Lower leg skin (tissue), 4 donors: Measurements from ENCODE around the gene EGFLAM. TPM values are rescaled to one million over a fixed set of nuclear protein-coding genes. Genes with fewer than 3 reads are reported as not detected.

Experiments
- DNase-seq, 2 donors: peaks; one replicate each; pipeline ENCODE4 v3.0.0-alpha.2; 2019; ENCODE audit warnings: low spot score in 2 of 2
- H3K4me3 ChIP-seq: fragments of 200-600 bp; sonication (generic); 2 replicates; pipeline ENCODE4 v1.5.1; 2017; ENCODE audit warnings: mild to moderate bottlenecking, low read depth; ENCODE audit not compliant: poor library complexity, severe bottlenecking
- CTCF ChIP-seq, 3 donors: fragments of 450-650 bp; IDR thresholded peaks; one replicate each; pipeline ENCODE4 v1.5.1; 2016; ENCODE audit warnings: antibody characterized with exemption in 3 of 3, mild to moderate bottlenecking in 3 of 3, moderate library complexity in 2 of 3
- POLR2A ChIP-seq, 2 donors: fragments of 450-650 bp; IDR thresholded peaks; one replicate each; pipeline ENCODE4 v1.6.1; 2016 to 2017; ENCODE audit warnings: antibody characterized with exemption in 2 of 2, mild to moderate bottlenecking in 1 of 2, moderate library complexity in 1 of 2
- WGBS, 2 donors: methylation state at CpG; one replicate each; pipeline ENCODE4 v1.1.5; 2018; 5-methylcytosine and 5-hydroxymethylcytosine counted together
- intact Hi-C: fragments of 100-400 bp; cut with DNase I; formaldehyde crosslinking; loops from one replicate; pipeline ENCODE4 v1.15.0; 2023; ENCODE audit warnings: low total_unique reads
- total RNA-seq, 4 donors: library from RNA; depleted of rRNA; stranded (reverse); fragments of >200 nt; gene quantifications; one replicate each; pipeline ENCODE4 v1.1.0, GENCODE V29; 2016

Gene EGFLAM
- total RNA-seq, 4 donors from 2014 or later, result 0.72 to 4.4 (median 2.7) TPM

- intact Hi-C loops, result no loop called here
- TF ChIP-seq CTCF (IDR thresholded peaks at IDR 0.05), result no peak
- TF ChIP-seq POLR2A (IDR thresholded peaks at IDR 0.05), result no peak
- WGBS, 2 donors, result 72 to 80% methylated on average over 6 of the region's 6 CpGs
- no peak overlapping the region for H3K4me3 ChIP-seq
- no peak for DNase-seq
Measured at GRCh38 chr5:38403877-38404635, 145.7 kb downstream of the EGFLAM start.

GRCh38 chr5:38404667-38405276 is 146.4 kb downstream of the EGFLAM start:
- DNase-seq, result peak in 1 of 2 donors; percentile 45
- intact Hi-C loops, result no loop called here
- 41 to 43% methylated on average over 4 of the region's 4 CpGs for WGBS, 2 donors
- H3K4me3 ChIP-seq, result no peak overlapping the region
- no peak for TF ChIP-seq CTCF (IDR thresholded peaks at IDR 0.05)

- peak in 1 of 2 donors; percentile 18 for DNase-seq
- TF ChIP-seq POLR2A (IDR thresholded peaks at IDR 0.05) (no peak), CTCF (IDR thresholded peaks at IDR 0.05) (no peak)
- intact Hi-C loops, result no loop called here
- 73 to 83% methylated on average over 9 of the region's 9 CpGs for WGBS, 2 donors
- no peak overlapping the region for H3K4me3 ChIP-seq
Measured at GRCh38 chr5:38408446-38409198, 150.3 kb downstream of the EGFLAM start.

- WGBS, 2 donors, result 91 to 92% methylated on average over 7 of the region's 7 CpGs
- H3K4me3 ChIP-seq, result no peak overlapping the region
- TF ChIP-seq CTCF (IDR thresholded peaks at IDR 0.05) (no peak), POLR2A (IDR thresholded peaks at IDR 0.05) (no peak)
- peak in 1 of 2 donors; percentile 59 for DNase-seq
- intact Hi-C loops, result no loop called here
Measured at GRCh38 chr5:38410304-38410990, 152.1 kb downstream of the EGFLAM start.

- H3K4me3 ChIP-seq, result no peak overlapping the region
- DNase-seq, result peak in 1 of 2 donors; percentile 45
- TF ChIP-seq CTCF (IDR thresholded peaks at IDR 0.05) (no peak), POLR2A (IDR thresholded peaks at IDR 0.05) (no peak)
- 82 to 92% methylated on average over 12 of the region's 12 CpGs for WGBS, 2 donors
- intact Hi-C loops, result no loop called here
Measured at GRCh38 chr5:38413696-38414095, 155.3 kb downstream of the EGFLAM start.
